KMS-11 (cell line): ENCODE measurements around the gene TSPAN7.

Source experiments
- H2AFZ ChIP-seq: fragments of 200-600 bp; sonication (generic); 2 replicates; pipeline ENCODE4 v1.6.1; 2016; ENCODE audit warnings: antibody characterized with exemption, mixed run types, low read depth
- H3K27ac ChIP-seq: fragments of 200-600 bp; sonication (generic); 2 replicates; pipeline ENCODE4 v1.6.1; 2016; ENCODE audit warnings: mild to moderate bottlenecking, mixed run types
- H3K27me3 ChIP-seq: fragments of 200-600 bp; sonication (generic); 2 replicates; pipeline ENCODE4 v1.6.1; 2017; ENCODE audit warnings: mild to moderate bottlenecking, low read depth, mixed run types, moderate library complexity; ENCODE audit not compliant: insufficient read depth
- H3K36me3 ChIP-seq: fragments of 200-600 bp; sonication (generic); 2 replicates; pipeline ENCODE4 v1.6.1; 2017; ENCODE audit warnings: mild to moderate bottlenecking, mixed run types; ENCODE audit not compliant: insufficient read depth
- H3K4me1 ChIP-seq: fragments of 200-600 bp; sonication (generic); 2 replicates; pipeline ENCODE4 v1.6.1; 2016; ENCODE audit warnings: mild to moderate bottlenecking, low read depth, mixed run types; ENCODE audit not compliant: poor library complexity, severe bottlenecking
- H3K4me2 ChIP-seq: fragments of 200-600 bp; sonication (generic); 2 replicates; pipeline ENCODE4 v1.7.0; 2016; ENCODE audit warnings: mild to moderate bottlenecking, mixed run types
- H3K4me3 ChIP-seq: fragments of 200-600 bp; sonication (generic); IDR thresholded peaks from 2 replicates; pipeline ENCODE4 v1.6.1; 2017; ENCODE audit warnings: low read depth, low read length, mixed read lengths; ENCODE audit not compliant: insufficient read depth
- H3K79me2 ChIP-seq: fragments of 200-600 bp; sonication (generic); 2 replicates; pipeline ENCODE4 v1.6.1; 2016; ENCODE audit warnings: low read depth, mixed run types; ENCODE audit not compliant: insufficient read depth
- H3K9ac ChIP-seq: fragments of 200-600 bp; sonication (generic); 2 replicates; pipeline ENCODE4 v1.6.1; 2016; ENCODE audit warnings: mild to moderate bottlenecking, mixed run types
- H4K20me1 ChIP-seq: fragments of 200-600 bp; sonication (generic); 2 replicates; pipeline ENCODE4 v1.6.1; 2016; ENCODE audit warnings: mild to moderate bottlenecking, mixed run types; ENCODE audit not compliant: insufficient read depth
- CTCF ChIP-seq: fragments of 200-600 bp; sonication (generic); conservative IDR thresholded peaks from 2 replicates; pipeline ENCODE4 v1.6.1; 2017; ENCODE audit warnings: low read depth, mild to moderate bottlenecking, antibody characterized with exemption, low read length, moderate library complexity, mixed read lengths

TSPAN7 gene

GRCh38 chrX:38620623-38621022 lies 59.3 kb downstream of the TSPAN7 start:
- H3K4me1 ChIP-seq, result no peaks in the 10 kb centered on the region
- no peaks in the 10 kb centered on the region for H3K79me2 ChIP-seq
- no peaks in the 10 kb centered on the region for H4K20me1 ChIP-seq
- TF ChIP-seq CTCF, result no peak
- H3K4me2 ChIP-seq, result no peak overlapping the region
- H3K9ac ChIP-seq, result no peak overlapping the region
- H3K27ac ChIP-seq, result no peak overlapping the region
- H2AFZ ChIP-seq, result no peak overlapping the region
- H3K36me3 ChIP-seq, result no peaks in the 10 kb centered on the region
- no peaks in the 10 kb centered on the region for H3K27me3 ChIP-seq
- no peak overlapping the region for H3K4me3 ChIP-seq

GRCh38 chrX:38626296-38626695 lies 65.0 kb downstream of the TSPAN7 start:
- H3K4me1 ChIP-seq, result no peaks in the 10 kb centered on the region
- no peaks in the 10 kb centered on the region for H4K20me1 ChIP-seq
- no peaks in the 10 kb centered on the region for H3K36me3 ChIP-seq
- H3K27me3 ChIP-seq, result no peaks in the 10 kb centered on the region
- H3K79me2 ChIP-seq, result no peaks in the 10 kb centered on the region
- H3K4me3 ChIP-seq, result no peak overlapping the region
- no peak overlapping the region for H2AFZ ChIP-seq
- no peak overlapping the region for H3K9ac ChIP-seq
- H3K27ac ChIP-seq, result no peak overlapping the region
- H3K4me2 ChIP-seq, result no peak overlapping the region
- no peak for TF ChIP-seq CTCF

- H2AFZ ChIP-seq, result no peak overlapping the region
- no peak overlapping the region for H3K9ac ChIP-seq
- H3K4me3 ChIP-seq, result no peak overlapping the region
- H4K20me1 ChIP-seq, result no peaks in the 10 kb centered on the region
- no peaks in the 10 kb centered on the region for H3K36me3 ChIP-seq
- no peaks in the 10 kb centered on the region for H3K4me1 ChIP-seq
- no peaks in the 10 kb centered on the region for H3K27me3 ChIP-seq
- H3K27ac ChIP-seq, result no peak overlapping the region
- peak; percentile 53 for TF ChIP-seq CTCF
- H3K79me2 ChIP-seq, result no peaks in the 10 kb centered on the region
- no peak overlapping the region for H3K4me2 ChIP-seq
Measured at GRCh38 chrX:38627683-38628082, 66.3 kb downstream of the TSPAN7 start.

GRCh38 chrX:38628587-38628986 lies 67.2 kb downstream of the TSPAN7 start:
- no peak for TF ChIP-seq CTCF
- Histone ChIP-seq H3K79me2 (no peaks in the 10 kb centered on the region), H3K4me2 (no peak overlapping the region), H3K4me3 (no peak overlapping the region), H3K4me1 (no peaks in the 10 kb centered on the region), H3K27ac (no peak overlapping the region), H3K27me3 (no peaks in the 10 kb centered on the region), H2AFZ (no peak overlapping the region), H4K20me1 (no peaks in the 10 kb centered on the region), H3K9ac (no peak overlapping the region), H3K36me3 (no peaks in the 10 kb centered on the region)
